SIG-M5 (cell line): Measurements from ENCODE around the gene CDH22.

Experiments used
- DNase-seq: peaks from one replicate; lab custom pipeline; 2025; lab: John Stamatoyannopoulos, UW

Gene CDH22

GRCh38 chr20:46308258-46309157 is at the start of gene CDH22:
Gene CDH22 (minus strand): TSS chr20:46308498. CDS start chr20:46251294, 57,204 bp downstream.
- no peak for DNase-seq

GRCh38 chr20:46357030-46357514 is 48.8 kb upstream of the CDH22 start:
- DNase-seq = no peak

- DNase-seq = no peak
These were observed 48.1 kb upstream of the CDH22 start for GRCh38 chr20:46356195-46357029.

GRCh38 chr20:46355778-46356177 is 47.5 kb upstream of the CDH22 start:
- DNase-seq = no peak

GRCh38 chr20:46354920-46355654 is 46.8 kb upstream of the CDH22 start:
- no peak for DNase-seq

GRCh38 chr20:46354207-46354555 is 45.9 kb upstream of the CDH22 start:
- DNase-seq = no peak

GRCh38 chr20:46353500-46354206 is 45.4 kb upstream of the CDH22 start:
- DNase-seq = no peak

GRCh38 chr20:46352370-46352938 is 44.2 kb upstream of the CDH22 start:
- no peak for DNase-seq

GRCh38 chr20:46351357-46352058 is 43.2 kb upstream of the CDH22 start:
- no peak for DNase-seq

GRCh38 chr20:46350986-46351267 is 42.6 kb upstream of the CDH22 start:
- no peak for DNase-seq

- no peak for DNase-seq
These were observed 42.1 kb upstream of the CDH22 start for GRCh38 chr20:46350201-46350985.

- no peak for DNase-seq
These were observed 41.4 kb upstream of the CDH22 start for GRCh38 chr20:46349742-46350056.

- no peak for DNase-seq
These were observed 40.9 kb upstream of the CDH22 start for GRCh38 chr20:46349035-46349741.

- DNase-seq = no peak
These were observed 39.8 kb upstream of the CDH22 start for GRCh38 chr20:46347841-46348803.

GRCh38 chr20:46346770-46347169 is 38.5 kb upstream of the CDH22 start:
- no peak for DNase-seq

- no peak for DNase-seq
These were observed 36.3 kb upstream of the CDH22 start for GRCh38 chr20:46344488-46345162.

GRCh38 chr20:46343975-46344357 is 35.7 kb upstream of the CDH22 start:
- no peak for DNase-seq
